SH-SY5Y (cell line): ENCODE data around the gene FCRL2.

Experiments used
- GATA2 ChIP-seq: IDR thresholded peaks from 2 replicates; pipeline ENCODE4 v1.6.1; 2011; ENCODE audit warnings: mild to moderate bottlenecking, low read depth, low read length
- GATA3 ChIP-seq: IDR thresholded peaks from 2 replicates; pipeline ENCODE4 v1.6.1; 2011; ENCODE audit warnings: low read depth, mild to moderate bottlenecking, low read length, moderate library complexity

DNA sequence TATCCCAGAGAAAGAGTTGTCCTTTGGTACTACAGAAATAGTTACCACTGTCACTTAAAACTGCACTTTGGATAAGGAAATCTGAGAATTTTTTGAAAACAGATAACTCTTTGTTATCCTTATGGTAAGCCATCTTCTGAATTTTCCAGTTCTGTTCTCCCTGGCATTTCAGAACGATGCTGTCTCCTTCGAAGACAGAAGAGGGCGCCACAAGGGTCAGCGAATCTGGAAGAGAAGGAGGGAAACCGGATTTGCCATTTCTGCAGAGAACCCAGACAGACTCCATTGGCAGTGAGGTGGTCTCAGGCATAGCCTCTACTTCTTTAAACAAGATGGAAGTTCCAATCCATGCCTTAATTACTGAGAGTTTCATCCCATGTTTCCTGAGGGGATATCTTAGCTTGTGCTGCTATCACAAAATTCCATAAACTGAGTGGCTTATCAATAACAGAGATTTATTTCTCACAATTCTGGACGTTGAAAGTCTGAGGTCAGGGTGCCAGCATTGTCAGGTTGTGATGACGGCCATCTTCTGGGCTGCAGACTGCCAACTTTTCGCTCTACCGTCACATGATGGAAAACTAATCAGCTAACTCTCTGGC lies 6.4 kb downstream of the FCRL2 start:
- no peak for TF ChIP-seq GATA3
- no peak for TF ChIP-seq GATA2
